ENCODE measurements around the gene PIK3CA.
"Not testable (repeated sequence)": the region's sequence is repeated elsewhere in the genome, so short reads cannot be mapped to it uniquely, and the experiment has no call there.

DNA sequence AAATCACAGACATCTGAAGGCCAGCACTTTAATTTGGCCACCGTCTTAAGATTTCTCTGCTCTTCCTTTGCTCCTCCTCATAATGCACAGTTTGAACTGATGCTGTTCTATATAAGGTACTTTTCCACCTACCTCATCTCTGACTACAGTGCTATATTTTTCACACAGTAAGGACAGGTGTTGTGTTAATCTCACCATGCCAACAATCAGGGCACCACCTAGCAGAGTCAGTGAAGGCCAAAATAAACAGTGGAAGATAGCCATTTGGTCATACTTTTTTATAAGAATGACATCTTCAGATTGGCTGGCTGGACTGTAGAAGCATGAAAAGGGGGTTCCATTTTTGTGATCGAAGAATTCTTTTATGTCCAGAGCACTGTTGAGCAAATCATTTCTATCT, 94.7 kb downstream of the PIK3CA start:
- not testable (repeated sequence) for TF ChIP-seq POLR2AphosphoS5, POLR2A, TAF1, SPI1 (IDR thresholded peaks at IDR 0.05; ENCODE audit: low read depth, low read length)

Data from GM12891 (cell line).